Activated CD8-positive, alpha-beta memory T cell treated with anti-CD3 and anti-CD28 coated beads for 24 hours (primary cell): Measurements from ENCODE around the gene NTSR2.
"Not testable (repeated sequence)": the region's sequence is repeated elsewhere in the genome, so short reads cannot be mapped to it uniquely, and the experiment has no call there.

ENCODE experiments used
- DNase-seq: peaks from one replicate; pipeline ENCODE4 v3.0.0-alpha.2; 2020

NTSR2 gene

DNA sequence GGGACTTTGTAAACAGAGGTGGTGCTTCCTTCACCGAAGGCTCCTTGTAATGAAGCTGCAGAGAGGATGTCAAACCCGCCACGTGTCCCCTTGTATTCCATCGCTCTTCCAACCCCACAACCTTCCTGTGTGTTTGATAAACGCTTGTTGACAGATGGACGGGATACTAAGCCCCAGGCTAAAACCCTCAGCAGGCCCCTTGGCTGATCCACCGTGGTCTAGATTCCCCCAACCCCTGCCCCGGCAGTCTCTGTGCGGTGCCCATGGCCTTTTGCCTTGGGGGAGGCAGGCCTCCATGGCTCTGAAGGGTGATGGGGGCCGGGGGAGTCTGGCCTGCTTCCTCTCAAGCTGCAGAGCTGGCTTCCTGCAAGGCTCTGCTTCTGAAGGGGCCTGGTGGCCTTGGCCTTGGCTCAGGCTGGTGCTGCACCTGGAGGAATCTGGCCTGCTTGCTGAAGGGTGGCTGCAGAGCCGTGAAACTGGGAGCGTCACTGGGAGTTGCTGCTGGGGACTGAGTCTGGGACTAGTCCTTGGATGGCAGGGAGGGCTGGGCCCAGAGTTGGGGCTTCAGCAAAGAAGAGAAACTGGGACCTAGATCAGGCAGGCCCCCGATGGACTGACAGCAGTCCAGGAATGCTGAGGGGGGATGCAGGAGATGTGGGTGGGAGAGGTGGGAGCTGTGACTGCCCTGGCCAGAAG is 9.6 kb upstream of the NTSR2 start:
- DNase-seq: no peak

DNA sequence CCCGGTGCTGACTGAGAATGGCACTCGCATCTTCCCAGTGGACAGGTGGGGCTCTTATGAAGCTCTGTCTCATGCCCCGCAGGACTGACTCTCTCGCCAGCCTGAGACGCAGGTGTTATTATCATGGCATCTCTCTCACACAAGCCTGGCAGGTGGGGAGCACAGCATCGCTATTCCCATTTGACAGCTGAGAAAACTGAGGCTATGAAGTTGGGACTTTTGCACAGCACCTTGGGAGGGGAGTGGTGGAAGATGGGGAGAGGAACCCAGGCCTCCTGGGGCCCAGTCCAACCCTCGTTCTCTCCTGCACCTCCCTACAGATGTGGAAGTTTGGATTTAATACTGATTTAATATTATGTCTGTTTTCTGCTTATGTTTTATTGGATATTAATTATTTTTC is 9.0 kb upstream of the NTSR2 start:
- no peak for DNase-seq

DNA sequence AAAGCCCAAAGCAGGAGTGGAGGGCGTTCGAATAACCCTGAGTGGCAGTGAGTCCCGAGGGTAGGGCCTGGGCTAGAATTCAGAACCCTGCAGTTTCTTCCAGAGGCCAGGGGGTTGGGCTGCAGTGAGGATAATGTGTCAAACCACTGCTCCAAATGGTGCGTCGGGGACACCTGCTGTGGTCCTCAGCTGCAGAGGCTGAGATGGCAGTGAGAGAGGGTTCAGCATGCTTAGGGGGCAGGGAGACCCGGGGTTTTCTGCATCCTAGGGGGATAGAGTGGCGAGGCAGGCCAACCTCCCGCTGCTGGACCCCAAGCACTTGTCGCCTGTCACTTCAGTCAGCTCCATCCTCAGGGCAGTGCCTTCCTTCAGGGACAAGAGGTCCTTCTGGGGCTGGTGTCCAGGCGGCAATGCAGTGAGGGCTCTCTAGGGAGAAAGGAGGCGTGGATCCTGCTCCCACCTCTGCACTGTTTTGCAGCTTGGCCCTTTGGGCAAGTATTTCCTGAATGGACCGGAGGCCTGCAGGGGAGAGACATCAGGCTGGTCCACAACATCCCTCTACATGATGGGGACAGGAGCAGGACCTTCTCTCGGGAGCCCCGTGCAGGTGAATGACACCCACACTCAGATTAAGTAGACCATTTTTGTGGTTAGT is 8.4 kb upstream of the NTSR2 start:
- DNase-seq: no peak

DNA sequence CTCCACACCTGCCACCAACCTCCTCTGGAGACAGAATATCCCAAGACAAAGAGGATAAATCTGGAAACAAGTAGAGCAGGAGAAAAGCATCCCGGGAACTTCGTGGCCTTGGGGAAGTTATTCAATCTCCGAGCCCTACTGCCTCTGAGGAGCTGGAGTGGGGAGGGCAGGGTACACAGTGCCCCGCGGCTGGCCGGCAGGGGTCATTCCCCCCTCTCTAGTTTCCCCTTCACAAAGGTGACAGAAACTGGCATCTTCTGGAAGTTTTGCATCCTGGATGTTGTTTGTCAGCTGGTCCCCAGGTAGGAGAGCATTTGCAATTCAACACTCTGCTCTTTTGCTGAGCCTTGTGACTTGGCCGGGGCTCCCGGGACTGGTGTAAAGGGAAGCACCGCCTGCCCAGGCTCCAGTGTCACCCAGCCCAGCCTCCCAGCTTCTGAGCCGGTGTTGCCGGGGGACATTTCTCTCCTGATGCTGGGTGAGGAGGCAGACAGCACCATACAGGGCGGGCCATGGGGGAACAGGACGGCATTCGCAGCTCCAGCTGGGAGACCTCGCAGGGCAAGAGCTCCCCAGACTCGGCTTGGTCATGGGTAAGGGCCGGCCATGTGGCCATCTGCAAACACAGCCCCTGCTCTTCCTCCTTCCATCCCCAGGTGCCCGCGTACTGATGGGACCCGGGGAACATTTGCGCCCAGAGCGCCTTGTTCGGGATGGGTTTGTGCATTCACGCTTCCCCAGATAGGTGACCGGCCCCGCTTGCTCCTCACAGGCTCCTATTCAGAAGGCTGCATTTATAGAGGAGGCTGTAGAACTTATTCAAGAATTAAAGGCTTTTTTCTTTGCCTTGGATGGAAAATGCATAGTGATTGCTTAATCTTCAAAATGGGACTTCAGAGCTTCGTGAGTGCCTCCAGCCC is 7.4 kb upstream of the NTSR2 start:
- DNase-seq: no peak

DNA sequence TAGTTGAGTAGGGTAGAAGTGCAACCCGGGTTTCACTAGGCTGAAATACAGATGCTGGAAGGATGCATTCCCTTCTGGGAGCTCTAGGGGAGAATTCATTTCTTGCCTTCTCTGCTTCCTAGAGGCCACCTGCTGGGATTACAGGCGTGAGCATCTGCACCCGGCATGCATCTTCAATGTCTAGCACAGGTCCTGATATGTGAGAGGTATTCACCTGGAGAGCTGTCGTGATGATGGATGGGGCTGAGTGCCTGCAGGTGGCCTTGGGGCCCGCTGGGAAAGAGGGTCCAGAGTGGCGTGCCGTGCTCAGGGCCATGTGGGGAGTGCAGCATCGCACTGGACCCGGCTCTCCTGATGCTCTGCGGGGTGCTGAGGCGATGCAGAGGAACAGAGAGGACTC is 6.6 kb upstream of the NTSR2 start:
- DNase-seq: no peak

DNA sequence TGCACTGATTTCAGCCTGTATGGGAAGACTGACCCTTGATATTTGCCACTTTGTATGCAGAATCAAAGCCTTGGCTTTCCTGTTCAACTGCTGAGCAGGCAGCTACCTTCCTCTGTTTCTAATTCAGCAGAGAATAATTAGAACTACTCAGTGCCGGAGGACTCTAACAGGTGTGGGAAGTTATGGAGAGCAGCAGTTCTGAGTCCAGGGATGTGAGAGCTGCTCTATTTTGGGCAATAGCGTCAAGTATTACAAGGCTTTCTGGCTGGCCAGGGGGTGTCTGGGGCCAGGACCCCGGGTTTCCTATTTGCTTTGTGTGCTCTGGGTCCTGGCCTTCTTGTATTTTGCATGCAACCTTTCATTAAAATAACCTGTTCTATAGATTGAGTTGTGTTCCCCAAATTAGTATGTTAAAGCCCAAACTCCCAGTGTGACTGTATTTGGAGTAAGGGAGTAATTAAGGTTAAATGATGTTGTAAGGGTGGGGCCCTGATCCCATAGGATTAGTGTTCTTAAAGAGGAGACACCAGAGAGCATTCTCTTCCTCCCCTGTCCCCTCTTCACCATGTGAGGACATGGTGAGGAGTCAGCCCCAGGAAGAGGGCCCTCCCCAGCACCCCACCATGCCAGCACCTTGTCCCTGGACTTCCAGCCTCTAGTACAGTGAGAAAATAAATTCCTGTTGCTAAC is 5.6 kb upstream of the NTSR2 start:
- no peak for DNase-seq

DNA sequence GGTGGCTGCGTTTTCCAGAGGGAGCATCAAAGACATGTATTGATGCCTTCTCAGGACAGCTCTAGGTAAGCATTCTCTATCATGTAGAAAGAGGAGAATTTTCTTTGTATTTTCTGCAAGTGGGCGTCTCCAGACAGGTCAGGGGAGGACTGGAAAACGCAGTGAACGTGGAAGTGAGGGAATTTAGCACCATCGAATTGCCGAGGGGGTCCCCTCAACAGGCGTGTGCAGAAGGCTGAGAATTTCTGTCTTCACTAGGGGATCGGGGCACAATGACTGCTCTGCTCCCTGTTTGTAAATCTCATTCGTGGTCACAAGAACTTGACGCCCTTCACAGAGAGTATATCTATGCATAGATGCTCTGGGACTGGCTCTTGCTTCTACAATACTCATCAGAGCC is 5.0 kb upstream of the NTSR2 start:
- no peak for DNase-seq

DNA sequence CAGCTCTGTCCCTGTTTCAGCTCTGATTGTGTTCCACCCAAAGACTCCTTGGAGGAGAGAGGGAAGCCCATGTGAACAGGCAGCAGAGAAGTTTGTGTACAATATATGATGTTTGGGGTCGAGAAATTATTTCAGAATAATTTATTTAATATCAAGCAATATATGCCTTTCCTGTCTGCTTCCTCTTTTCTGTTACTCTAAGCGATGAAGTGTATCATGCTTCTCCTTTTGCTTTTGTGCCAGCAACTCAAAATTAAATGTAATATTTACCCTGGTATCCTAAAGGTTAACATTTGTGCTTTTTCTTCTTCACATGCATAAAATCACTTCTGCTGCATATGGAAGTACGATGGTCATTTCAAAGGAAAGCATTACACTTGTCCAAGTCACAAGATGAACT is 2.4 kb upstream of the NTSR2 start:
- no peak for DNase-seq

DNA sequence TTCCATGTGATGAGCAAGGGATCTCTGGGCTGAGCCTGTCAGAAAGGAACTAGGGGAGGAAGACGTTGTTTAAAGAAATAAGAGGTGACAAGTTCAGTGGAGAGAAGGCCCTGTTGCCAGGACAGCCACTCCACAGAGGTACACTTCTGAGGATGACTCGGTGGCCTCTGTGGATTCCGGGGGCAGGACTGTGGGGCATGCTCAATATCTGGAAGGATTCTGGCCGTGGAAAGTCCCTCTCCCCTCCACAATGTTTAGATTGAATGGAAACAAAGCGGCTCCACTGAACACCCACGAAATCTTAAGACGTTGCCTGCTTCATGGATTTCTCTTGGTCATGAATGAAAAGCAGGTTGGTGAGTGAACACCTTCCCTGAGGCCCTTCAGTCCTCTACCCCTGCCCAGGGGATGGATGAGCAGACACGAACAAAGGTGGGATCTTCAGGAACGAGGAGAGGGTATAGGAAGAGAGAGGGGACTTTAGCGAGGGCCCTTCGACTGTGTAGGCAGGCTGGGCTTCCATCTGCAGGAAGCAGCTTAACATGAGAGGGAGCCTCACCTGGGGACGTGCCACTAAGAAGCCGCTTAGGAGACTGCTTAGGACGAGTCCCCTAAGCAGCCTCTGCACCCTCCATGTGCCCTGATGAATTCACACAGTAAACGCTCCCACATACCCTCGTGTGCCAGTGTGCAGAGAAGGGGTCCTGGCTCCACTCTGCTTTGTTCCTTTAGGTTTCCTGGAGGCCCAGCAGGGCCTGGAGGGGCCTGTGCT is 1.9 kb downstream of the NTSR2 start:
- no peak for DNase-seq

DNA sequence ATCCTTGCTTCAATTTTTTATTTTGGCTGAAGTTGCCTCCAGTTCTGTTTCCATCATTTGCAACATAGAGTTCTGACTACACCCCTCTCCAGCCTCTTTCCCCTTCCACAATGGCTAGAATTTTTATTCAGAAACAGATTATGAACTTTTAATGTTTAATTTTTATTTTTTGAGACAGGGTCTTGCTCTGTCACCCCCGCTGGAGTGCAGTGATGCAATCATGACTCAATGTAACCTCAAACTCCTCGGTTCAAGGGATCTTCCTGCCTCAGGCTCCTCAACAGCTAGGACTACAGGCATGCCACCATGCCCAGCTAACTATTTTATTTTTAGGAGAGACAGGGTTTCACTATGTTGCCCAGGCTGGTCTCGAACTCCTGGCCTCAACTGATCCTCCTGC is 2.8 kb downstream of the NTSR2 start:
- DNase-seq: peak; percentile 5

DNA sequence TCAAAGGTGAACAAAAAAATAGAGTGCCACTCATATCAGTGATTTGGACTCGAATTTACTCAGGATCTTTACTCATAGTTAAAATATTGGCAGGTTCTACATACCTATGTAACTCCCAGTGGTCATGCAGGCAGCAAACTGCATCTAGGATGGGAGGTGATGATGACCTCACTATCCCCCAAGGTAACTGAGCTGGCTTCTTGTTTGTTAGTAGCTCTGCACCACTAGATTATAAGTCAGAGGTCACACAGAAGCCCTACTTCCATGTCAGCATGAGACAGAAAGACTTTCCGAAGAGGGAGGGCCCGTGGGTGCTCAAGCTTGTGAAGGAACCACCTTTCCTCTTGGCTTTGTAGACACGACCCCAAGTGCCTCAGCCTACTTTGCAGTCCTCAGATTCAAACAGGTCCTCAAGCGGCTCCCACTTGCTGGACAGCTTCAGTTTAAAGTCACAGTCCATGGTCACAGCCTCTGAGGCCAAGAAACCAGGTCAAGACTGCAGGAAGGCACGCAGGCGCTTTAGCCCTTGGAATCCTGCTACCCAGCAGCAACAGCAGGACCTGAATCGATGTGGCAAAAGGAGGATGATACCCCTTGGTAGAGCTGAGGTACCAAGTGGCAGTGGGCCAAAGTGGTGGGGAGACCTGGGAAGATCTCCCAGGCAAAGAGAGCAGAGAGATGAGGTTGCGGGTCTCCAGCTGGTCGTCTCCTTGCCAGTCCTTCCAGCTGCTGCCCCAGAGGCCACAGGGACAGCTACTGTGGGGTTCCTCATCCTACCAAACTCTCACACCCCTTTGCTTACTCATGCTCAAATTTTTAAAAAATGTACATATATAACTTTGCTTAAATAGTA is 4.3 kb downstream of the NTSR2 start:
- DNase-seq: peak; percentile 40

DNA sequence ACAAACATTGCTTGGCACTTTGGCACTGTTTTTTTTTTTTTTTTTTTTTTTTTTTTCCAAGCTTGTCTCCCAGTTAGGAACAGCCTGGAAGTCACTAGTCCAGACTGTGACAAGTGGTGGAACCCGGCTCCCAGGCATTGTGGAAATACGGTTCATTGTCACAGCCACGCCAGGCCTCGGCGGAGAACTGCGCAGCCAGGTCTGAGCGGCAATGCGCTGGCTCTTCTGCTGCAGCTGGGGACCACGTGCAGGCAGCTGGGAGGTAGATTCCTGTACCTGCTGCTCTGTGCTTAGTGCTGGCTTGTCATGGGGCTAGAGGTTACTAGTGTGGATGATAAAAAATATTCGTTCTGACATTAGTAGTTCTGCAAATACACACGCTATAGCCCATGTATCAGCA is 5.0 kb downstream of the NTSR2 start:
- no peak for DNase-seq

DNA sequence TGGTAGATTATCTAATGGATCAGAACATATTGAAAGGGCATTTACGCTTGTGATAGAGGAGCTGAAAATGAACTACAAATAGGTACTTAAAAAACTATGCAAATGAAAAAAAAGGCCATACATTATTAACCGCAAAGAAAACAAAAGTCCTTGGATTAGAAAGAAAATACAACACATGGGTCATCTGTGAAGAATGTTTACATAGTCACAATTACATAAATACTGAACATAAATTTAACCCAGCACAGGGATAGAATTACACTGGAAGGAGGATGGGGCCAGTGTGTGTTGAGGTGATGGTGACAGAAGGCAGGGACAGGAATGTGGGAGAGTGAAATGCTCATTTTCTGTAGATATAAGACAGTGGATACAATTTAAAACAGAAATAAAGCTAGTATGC is 6.6 kb downstream of the NTSR2 start:
- no peak for DNase-seq

DNA sequence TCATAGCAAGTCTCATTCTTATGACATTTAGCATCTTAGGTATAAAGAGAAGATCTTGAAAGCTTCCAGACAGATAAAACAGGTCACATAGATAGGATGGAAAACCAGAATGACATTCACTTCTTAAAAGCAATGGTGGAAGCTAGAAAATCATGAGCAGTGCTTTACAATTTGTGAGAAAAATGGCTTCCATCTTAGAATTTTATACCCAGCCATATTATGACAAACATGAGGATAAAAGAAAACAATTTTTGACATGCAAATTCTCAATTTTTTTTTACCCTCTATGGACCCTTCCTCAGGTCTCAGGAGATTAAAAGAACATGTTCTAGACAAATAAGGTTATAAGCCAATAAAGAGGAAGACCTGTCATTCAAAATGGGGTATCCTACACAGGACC is 7.1 kb downstream of the NTSR2 start:
- DNase-seq: no peak

DNA sequence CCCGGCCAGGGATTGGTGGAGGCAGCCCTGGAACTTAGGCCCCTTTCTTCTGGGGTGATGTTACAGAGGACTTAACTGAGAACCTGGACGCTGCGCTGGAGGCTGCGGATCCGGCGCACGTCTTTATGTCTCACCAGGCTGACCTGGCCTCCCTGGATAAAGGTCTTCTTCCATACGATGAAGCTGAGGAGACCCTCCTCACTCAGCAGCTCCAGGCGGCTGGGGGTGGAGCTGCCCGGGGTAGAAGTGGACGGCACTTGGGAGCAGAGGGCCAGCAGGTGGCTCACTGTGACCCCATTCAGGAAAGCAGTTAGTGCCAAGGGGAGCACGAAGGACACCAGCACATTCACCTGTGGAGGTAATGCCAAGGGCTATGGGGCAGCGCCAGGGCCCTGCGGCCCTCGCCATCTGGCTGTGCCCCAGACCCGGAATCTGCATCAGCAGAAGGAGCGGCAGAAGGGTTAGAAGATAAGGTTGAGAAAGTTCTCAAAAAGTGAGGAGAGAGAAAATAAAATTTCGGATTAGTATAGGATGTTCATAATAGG is 8.0 kb downstream of the NTSR2 start:
- DNase-seq: no peak

DNA sequence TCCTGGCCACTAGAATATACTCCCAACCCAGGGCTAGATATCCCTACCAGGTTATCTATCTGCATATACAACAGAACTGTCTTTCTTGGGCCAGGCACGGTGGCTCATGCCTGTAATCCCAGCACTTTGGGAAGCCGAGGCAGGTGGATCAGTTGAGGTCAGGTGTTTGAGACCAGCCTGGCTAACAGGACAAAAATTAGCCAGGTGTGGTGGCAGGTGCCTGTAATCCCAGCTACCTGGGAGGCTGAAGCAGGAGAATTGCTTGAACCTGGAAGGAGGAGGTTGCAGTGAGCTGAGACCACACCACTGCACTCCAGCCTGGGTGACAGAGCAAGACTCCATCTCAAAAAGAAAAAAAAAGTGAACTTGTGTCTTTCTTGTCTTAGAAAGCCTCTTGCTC is 9.6 kb downstream of the NTSR2 start:
- DNase-seq: not testable (repeated sequence)

DNA sequence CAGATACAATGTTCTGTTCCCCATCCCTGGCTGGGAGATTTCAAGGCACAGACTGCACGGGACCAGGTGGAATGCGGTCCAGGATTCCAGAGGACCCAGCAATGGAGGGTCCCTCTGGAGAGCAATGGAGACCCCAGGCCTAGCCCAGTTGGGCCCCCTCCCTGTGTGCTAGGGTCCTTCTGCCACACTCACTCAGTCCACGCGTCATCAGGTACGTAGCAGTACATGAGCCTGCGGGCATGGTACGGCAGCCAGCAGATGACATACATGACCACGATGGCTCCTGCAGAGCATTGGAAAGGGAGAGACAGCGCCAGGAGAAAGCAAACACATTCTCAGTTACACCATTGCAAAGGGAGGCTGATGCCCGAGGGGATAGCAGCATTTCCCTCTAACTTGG is 10.1 kb downstream of the NTSR2 start:
- DNase-seq: no peak

DNA sequence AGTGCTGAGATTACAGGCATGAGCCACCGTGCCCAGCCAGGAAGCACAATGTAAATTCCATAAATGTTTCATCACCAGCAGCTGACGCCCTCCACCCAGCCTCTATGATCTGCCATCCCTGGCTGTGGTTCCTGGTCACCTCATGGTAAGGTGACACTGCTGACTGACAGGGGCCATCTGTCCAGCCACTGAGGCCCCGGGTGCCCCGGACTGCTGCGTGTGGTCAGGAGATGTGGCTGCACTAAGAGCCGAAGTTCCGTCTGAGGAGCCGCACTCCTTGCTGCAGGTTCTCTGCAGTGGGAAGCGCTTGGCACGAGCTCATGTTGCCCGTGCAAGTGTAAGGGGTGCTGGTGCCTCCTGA is 10.9 kb downstream of the NTSR2 start:
- DNase-seq: no peak

DNA sequence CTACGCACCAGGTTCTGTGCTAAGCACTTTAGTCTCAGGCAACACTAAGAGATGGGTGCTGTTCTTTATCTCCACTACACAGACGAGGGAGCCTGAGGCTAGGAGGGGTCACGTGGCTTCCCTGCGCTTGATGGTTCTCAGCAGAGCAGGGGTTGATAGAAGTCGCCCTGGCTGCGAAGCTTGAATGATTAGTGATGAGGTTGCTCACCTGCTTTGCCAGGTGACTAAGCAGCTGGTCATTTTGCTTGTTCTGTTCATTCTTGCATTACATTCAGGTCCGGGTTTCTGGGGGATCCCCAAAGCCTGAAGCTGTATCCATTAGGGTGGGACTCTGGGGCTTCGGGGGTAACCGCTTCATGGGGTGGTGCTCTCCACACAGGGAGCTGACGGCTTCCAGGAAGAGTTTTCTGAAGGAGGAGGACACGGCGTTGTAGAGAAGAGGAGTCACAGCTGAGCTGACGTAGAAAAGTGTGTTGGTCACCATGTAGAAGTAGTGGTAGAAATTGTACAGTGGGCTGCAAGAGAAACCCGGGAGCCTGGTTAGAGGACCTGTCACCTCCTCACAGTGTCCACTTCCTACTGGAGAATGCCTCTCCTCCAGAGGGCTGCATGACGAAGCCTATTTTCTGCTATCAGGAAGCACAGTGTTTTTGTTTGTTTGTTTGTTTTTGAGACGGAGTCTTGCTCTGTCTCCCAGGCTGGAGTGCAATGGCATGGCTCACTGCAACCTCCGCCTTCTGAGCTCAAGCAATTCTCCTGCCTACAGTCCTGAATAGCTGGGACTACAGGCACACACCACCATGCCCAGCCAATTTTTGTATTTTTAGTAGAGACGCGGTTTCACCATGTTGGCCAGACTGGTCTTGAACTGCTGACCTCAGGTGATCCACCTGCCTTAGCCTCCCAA is 11.5 kb downstream of the NTSR2 start:
- no peak for DNase-seq

DNA sequence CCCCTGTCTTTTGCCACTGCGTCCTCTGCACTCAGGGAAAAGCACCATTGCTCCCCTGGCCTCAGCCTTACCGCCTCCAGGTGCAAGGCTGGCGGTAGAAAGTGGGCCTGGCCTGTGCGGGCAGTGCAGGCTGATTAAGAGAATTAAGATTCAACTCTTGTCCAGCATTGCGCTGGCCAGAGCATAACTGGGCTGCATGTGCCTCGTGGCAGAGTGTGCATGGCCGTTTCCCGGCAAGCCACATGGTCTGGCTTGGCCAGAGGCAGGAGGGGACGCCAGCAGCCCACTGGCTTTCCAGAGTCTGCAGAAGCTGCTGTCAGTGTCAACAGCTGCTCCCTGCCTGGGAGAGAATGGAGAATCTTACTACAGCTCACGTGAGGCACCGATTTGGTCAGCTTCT is 12.3 kb downstream of the NTSR2 start:
- no peak for DNase-seq
